NCI-H2227 treated with DMSO at 0.1 percent for 48 hours (cell line): Measurements from ENCODE around the gene PSMC5.

Experiments
- DNase-seq: peaks from one replicate; lab custom pipeline; 2025; lab: John Stamatoyannopoulos, UW

Gene PSMC5

GRCh38 chr17:63820963-63821561 is 6.2 kb upstream of the PSMC5 start:
- no peak for DNase-seq

GRCh38 chr17:63821804-63822203 is 5.4 kb upstream of the PSMC5 start:
- no peak for DNase-seq

- no peak for DNase-seq
Observed at GRCh38 chr17:63822537-63822936, 4.7 kb upstream of the PSMC5 start.

GRCh38 chr17:63823659-63824331 is 3.4 kb upstream of the PSMC5 start:
- DNase-seq: no peak

GRCh38 chr17:63824362-63824761 is 2.9 kb upstream of the PSMC5 start:
- no peak for DNase-seq

- peak; percentile 64 for DNase-seq
Observed at GRCh38 chr17:63826468-63827001, 696 bp upstream of the PSMC5 start.

GRCh38 chr17:63827801-63828221 is 580 bp downstream of the PSMC5 start:
- no peak for DNase-seq

- DNase-seq: no peak
Observed at GRCh38 chr17:63828936-63829335, 1.7 kb downstream of the PSMC5 start.

GRCh38 chr17:63830278-63830677 is 3.0 kb downstream of the PSMC5 start:
- no peak for DNase-seq

GRCh38 chr17:63830904-63831491 is 3.8 kb downstream of the PSMC5 start:
- no peak for DNase-seq

GRCh38 chr17:63831505-63831904 is 4.3 kb downstream of the PSMC5 start:
- no peak for DNase-seq

GRCh38 chr17:63832014-63832413 is 4.8 kb downstream of the PSMC5 start:
- no peak for DNase-seq

GRCh38 chr17:63832455-63832854 is 5.2 kb downstream of the PSMC5 start:
- no peak for DNase-seq

GRCh38 chr17:63833026-63833740 is 6.0 kb downstream of the PSMC5 start:
- DNase-seq: no peak

GRCh38 chr17:63833741-63834373 is 6.6 kb downstream of the PSMC5 start:
- DNase-seq: no peak

GRCh38 chr17:63834431-63835166 is 7.4 kb downstream of the PSMC5 start:
- DNase-seq: peak; percentile 59

GRCh38 chr17:63835167-63835720 is 8.0 kb downstream of the PSMC5 start:
- no peak for DNase-seq

- no peak for DNase-seq
Observed at GRCh38 chr17:63836811-63837210, 9.6 kb downstream of the PSMC5 start.

GRCh38 chr17:63837480-63837879 is 10.2 kb downstream of the PSMC5 start:
- no peak for DNase-seq

- DNase-seq: no peak
Observed at GRCh38 chr17:63837962-63838600, 10.8 kb downstream of the PSMC5 start.
